HG03521 (cell line): ENCODE measurements around the gene TNFAIP6.

ENCODE experiments used
- ATAC-seq: cut with Tn5 transposase; IDR thresholded peaks from one replicate; pipeline ENCODE4 v1.9.1; 2021; ENCODE audit warnings: mild to moderate bottlenecking, moderate library complexity; ENCODE audit not compliant: unreplicated experiment

The TNFAIP6 gene

DNA sequence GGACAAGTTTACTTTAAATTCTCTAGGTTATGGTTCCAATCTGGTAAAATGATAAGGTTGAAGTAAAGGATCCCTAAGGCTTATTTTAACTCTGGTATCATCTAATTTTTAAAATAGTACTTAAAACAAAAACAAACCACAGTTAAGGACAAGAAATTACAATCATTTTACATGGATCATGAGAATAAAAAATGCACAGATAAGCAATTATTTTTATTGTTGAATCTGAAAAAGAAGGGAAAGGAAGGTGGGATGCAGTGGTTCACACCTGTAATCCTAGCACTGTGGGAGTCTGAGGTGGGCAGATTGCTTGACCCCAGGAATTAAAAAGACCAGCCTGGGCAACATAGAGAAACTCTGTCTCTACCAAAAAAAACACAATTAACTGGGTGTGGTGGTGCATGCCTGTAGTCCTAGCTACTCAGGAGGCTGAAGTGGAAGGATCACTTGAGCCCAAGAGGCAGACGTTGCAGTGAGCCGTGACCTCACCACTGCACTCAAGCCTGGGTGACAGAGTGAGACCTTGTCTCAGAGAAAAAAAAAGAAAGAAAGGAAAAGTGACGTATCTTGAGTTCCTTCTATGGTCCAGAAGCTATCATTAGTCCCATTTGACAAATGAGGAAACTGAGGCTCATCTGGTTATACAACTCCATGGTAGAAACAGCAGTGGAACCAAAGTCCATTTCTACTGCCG lies 2.5 kb downstream of the TNFAIP6 start:
- no peak for ATAC-seq

DNA sequence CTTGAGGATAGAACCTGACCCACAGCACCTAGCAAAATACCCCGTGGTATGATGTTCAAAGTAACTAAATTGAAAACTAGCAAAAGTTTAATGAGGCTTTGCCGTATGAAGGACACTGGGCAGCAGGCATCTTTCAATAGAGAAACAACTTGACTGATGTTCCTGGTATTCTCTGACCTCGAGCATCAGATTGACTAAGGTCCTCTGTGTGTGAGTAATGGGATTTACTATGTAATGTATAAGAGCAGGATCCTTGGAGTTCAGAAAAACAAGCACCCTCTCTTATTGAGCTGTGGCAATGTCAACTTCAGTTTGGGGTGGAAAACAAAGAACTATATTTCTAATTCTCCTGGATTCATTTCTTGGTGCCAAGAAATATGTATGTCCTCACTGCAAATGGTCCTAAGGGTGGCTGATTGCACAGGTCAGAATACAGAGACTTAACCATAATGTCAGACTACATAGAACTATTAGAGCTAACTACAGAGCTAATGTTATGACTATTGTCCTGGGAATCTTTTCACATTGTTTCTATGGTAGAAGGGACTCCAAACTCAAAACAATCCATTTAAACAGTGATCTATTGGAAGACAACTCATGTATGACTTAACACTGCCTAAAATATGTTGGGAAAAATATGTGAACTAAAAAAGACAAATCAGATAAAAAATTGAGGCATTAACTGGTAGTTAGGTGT lies 4.4 kb downstream of the TNFAIP6 start:
- ATAC-seq, result no peak

DNA sequence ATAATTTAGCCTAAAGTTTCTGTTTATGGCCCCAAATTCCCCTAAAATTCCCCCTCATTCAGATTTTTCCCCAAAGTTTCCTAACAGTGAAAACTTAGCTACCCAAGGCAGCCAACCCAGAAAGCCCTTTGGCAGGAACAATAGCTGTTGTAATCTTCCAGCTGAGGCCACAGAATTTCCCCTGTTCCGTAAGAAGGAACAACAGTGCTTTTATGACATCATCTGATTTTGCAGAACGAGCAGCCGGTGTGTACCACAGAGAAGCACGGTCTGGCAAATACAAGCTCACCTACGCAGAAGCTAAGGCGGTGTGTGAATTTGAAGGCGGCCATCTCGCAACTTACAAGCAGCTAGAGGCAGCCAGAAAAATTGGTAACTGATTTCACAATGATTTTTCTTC lies 6.3 kb downstream of the TNFAIP6 start:
- ATAC-seq, result no peak

DNA sequence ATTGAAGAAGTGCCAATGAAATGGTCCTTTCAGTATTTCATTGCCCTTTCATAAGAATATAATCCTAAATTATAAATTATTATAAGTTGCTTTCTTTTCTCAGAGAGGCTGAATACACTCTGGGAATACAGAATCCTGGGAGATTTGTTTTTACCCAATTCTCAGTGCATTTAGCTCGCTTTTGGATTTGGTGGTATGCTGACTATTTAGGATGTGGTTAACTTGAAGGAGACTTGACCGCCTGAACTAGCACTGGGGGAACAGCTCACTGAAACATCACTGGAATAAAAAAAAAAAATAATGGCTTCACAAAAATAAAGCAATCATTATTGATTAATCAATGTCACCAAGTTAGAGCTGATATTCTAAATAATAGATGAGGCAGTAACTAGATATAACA lies 10.2 kb downstream of the TNFAIP6 start:
- no peak for ATAC-seq

DNA sequence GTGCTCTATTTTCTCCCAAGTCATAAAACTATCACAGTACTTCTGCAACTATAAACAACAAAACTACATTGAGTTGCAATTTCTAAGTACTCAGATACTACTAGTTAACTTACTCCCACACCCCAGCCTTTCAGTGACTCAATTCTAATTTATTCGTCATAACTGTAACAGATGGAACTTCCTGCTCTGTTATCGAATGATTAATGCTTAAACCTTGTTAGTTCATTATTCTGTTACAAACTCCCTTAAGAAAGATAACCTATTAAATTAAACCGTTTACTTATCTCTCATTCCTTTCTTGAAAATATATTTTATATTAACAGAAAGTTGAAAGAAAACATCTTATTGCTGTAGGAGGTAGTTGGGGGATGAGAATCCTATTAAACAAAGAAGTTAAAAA lies 17.0 kb downstream of the TNFAIP6 start:
- peak; percentile 97 for ATAC-seq

DNA sequence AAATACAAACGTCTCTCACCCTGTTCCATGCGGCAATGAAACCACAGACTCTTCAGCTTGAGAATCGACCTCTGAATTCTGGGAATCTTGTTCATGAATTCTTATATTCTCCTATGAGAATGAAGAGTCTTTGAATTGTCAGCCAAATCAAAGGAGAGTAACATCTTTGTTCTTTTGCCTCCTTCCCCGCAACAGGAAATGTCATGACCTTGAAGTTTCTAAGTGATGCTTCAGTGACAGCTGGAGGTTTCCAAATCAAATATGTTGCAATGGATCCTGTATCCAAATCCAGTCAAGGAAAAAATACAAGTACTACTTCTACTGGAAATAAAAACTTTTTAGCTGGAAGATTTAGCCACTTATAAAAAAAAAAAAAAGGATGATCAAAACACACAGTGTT lies 21.8 kb downstream of the TNFAIP6 start:
- ATAC-seq, result no peak

DNA sequence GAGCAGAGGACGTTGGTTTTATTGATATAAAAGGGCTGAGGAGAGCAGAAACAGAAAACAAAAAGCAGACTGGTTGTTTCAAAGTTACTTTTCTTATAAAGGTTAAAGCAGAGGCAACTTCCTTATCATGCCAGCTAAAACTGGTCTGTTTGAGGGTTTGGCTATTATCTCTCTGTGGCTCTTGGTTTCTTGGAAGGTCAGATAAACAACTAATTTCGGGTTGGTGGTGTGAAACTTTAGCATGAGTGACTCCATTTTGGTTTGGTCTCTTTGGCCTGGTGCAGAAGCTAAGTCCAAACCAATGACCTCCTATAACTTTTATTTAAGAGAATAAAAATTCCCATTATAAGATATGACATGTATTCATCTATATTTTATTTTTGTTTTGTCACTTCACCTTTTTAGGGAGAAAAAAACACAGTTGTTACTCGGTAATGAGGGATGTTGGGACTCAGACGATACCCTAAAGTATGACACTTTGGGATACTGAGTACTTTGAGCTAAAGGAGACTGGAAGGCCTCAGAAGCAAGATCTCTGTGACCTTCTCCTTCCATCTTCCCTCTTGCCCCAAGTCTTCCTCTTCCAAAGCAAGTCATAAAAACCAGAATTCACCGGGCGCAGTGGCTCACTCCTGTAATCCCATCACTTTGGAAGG lies 23.3 kb downstream of the TNFAIP6 start:
- no peak for ATAC-seq

DNA sequence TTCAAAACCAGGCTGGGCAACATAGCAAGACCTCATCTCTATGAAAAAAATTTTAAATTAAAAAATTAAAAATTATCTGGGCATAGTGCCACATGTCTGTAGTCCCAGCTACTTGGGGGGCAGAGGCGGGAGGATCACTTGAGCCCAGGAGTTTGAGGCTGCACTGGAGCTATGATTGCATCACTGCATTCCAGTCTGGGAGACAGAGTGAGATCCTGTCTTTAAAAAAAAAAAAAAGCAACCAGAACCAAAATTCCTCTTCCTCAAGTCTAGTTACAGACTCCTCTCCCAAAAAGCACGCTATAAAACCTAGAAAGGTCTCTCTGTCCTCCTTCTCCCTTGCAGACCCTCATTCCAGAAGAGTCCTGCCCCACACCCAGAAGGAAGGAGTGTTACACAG lies 23.9 kb downstream of the TNFAIP6 start:
- ATAC-seq, result no peak

DNA sequence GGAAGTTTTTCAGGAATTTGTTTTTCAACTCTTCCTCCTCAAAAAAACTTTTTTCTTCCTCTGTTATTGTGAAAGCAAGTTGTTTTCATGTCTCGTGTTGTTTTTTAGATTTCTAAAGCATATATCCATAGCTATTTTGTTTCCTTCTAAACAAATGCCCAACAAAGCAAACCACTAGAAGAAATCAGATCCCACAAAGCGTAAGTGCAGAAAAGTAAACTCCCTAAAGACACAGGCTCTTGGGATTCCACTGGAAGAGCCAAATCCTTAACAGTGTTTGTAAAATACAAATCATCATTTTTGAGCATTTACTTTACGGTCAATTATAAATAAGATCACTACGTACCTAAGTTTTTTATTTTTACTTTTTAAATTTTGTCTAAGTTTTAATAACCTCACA lies 30.6 kb downstream of the TNFAIP6 start:
- no peak for ATAC-seq

DNA sequence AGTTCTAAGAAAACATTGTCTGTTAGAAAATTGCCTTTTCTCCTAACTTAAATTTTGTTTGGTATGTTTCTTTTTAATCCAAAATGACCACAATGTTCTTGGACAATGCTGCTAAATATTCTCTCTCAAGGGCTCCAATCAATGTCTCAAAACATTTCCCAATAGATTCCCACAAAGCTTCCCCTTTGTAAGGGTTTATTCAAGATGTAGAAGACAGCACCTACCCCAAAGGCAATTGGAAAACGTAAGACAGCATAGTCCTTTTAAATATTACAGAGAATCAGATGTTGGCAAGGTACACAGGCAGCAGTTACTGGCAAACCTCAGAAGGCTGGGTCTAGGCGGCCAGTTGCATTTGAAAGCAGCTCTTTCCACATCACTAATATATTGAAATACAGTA lies 34.0 kb downstream of the TNFAIP6 start:
- no peak for ATAC-seq

DNA sequence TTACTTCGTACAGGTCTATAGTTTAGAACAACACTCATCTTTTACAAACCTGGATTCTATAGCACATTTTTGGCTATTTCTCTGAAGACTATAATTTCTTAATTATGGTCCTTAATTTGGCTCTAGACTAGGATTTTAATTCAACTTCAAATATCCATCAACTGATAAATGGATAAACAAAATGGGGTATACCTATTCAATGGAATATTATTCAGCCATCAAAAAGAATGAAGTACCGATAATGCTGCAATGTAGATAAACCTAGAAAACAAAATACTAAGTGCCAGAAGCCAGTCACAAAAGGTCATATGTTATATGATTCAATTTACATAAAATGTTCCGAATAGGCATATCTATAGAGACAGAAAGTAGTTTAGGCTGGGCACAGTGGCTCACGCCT lies 37.1 kb downstream of the TNFAIP6 start:
- no peak for ATAC-seq

DNA sequence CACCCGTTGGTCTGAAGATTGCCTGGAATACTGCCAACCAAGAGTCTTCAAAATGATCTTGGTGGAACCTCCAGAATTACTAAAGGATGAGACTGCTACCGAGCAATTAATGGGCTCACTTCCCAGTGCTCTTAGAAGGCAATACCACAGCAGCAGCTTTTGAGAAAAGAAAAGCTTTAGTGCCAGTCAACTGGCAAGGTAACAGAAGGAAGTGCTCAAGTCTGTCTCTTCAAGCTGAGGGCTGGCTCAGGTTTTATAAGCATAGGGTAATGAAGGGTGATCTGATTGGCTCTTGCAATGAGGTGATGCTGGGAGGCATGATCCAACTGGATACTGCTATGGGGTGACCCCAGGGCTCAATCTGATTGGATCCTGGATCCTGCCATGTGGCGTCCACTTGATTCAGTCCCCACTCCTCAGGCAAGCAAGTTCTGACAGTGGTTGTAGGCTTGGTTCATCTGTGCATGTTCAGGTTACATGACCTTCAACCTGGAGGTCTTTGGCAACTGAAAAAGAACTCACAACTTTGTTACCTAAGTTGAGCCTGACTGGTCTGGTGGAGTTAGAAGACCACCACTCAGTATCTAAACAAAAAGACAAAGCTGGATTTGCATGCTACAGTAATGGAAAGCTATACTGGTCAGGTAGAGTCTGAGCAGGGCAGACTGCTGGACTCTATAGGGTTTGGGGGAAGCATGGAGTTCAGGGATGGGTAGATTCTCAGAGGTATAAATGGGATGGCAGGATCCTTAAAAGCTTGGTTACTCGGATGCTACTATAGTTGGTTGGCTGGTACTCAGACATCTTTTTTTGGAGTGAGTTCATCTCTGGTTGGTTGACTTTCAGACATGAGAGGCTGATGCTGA lies 38.4 kb downstream of the TNFAIP6 start:
- ATAC-seq, result no peak

DNA sequence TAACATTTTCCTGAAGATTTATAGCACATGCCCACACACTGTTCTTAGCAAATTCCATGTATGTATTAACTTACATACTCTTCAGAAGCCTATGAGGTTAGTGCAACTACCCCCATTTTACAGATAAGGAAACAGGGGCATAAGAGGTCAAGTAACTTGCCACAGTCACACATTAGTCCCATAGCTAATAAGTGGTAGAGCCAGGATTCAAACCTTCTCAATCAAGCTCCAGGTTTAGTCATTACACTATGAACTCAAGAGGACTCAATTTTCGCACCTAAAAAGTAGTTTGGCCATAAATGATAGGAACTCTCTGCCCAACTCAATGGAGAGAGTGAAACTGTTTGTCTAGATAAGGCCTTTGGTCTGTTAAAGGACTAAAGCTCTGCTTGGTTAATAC lies 42.6 kb downstream of the TNFAIP6 start:
- ATAC-seq, result no peak

DNA sequence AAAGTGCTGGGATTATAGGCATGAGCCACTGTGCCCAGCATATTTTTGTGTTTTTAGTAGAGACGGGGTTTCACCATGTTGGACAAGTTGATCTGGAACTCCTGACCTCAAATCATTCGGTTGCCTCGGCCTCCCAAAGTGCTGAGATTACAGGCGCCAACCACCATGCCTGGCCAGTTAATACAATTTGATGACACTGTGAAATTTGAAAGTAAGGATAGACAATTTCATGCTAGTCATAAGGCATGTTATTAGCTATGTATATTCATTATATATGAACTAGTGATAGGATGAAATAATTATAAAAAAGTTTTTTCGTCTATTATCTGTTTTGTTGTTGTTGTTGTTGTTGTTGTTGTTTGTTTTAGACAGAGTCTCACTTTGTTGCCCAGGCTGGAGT lies 43.8 kb downstream of the TNFAIP6 start:
- ATAC-seq, result no peak

DNA sequence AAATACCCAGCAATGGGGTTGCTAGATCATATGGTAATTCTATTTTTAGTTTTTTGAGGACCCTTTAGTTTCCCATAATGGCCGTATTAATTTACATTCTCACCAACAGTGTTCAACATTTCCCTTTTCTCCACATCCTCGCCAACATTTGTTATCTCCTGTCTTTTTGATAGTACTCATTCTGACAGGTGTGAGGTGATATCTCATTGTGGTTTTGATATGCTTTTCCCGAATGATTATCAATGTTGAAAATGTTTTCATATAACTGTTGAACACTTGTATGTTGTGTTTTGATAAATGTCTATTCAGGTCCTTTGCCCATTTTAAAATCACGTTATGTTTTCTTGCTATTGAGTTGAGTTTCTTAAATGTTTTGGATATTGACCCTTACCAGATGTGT lies 46.5 kb downstream of the TNFAIP6 start:
- no peak for ATAC-seq

DNA sequence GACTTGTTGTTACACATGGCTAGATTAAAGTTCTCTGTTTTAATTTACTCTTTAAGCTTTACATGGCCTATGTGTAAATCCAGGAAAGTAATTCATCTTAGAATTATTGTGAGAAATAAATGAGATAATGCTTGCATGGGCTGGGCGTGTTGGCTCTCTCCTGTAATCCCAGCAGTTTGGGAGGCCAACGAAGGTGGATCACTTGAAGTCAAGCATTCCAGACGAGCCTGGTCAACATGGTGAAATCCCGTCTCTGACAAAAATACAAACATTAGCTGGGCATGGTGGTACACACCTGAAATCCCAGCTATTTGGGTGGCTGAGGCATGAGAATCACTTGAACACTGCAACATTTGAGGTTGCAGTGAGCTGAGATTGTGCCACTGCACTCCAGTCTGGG lies 48.0 kb downstream of the TNFAIP6 start:
- no peak for ATAC-seq

DNA sequence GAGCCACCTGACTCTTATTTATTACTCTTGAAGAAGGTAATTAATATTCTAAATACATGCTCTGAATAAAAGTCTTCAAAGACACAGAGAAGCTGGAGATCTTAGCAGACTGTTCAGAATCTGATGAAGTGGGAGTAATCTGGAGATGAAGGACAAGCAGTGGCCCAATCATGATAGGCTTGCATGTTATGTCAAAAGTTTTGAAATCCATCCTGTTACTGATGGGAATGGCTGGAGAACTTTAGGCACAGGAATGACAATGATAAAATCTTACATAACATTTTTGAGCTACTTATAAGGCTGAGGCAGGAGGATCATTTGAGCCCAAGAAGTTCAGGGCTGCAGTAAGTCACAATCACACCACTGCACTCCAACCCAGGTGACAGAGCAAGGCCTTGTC lies 49.9 kb downstream of the TNFAIP6 start:
- ATAC-seq, result no peak

DNA sequence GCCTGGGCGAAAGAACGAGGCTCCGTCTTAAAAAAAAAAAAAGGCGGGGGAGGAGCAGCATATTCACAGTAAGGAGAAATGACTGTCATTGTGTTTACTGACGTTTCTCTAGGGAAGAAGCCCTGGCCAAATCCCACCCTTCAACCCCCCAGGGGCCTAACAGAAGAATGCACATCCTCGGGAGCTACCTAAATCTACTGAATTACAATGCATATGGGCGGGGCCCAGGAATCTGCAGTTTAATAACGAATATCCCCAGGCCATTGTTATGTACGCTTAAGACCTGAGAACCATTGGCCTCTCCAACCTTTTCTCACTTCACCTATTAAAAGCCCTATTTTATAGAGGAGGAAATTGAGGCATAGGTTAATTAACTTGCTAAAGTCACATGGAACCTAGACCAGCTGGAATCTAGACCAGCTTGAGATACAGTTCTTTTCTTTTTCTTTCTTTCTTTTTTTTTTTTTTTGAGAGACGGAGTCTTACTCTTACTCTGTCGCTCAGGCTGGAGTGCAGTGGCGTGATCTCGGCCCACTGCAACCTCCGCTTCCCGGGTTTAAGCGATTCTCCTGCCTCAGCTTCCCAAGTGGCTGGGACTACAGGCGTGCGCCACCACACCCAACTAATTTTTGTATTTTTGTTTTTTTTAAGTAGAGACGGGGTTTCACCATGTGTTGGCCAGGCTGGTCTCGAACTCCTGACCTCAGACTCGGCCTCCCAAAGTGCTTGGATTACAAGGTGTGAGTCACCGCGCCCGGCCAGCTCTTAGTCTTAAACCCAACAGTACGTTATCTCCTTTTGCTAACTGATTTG lies 51.6 kb downstream of the TNFAIP6 start:
- no peak for ATAC-seq

DNA sequence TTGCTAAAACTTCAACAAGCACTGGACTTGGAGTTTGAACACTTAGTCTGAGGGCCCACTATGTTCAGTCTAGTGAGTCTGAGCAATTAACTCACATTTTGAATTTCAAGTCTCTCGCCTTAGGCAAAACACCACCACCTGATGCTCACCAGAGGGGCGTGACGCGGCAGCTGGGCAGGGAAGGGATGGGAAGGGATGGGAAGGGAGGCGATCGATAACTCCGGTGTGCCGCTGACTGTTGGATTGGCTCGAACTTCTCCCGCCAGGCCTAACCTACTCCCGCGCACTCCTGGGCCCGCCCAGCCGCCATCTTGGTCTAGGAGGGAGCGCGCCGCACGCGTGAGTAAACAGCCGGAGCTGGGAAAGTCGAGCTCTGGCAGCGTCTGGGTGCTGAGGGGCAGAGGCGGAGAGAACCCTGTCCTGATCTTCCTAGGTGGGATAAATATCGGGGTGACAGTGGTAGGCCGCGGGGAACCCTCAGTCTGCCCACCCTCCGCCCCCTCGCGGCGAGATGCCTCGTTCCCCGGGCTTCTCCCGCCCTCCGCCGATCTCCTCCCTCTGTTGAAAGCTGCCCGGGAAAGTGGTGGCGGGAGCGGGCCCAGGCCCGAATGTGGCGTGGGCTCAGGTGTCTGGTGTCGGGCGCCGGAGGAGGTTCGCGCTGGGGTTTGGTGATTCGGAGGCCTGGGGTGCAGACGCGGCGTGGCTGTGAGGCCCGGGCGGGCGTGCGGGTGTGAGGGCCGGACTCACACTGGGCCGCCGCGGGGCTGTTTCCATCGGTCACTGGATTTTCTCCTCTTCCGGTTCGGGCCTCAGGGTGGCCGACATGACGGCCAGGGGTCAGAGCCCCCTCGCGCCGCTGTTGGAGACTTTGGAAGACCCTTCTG lies 52.5 kb downstream of the TNFAIP6 start, which contains the start of gene RIF1:
Gene RIF1, plus strand, starts transcription at position 302 of the 884 bp plus-strand sequence. Its CDS starts 522 bp downstream, at position 824.
- ATAC-seq, result peak; percentile 89
